HUES6 (cell line): ENCODE measurements around the gene DMRTB1.

Experiments
- H3K27ac ChIP-seq: 2 replicates; pipeline ENCODE4 v1.7.0; 2013; ENCODE audit warnings: low read depth, mild to moderate bottlenecking, low read length, inconsistent platforms
- H3K27me3 ChIP-seq: 2 replicates; pipeline ENCODE4 v1.6.1; 2013; ENCODE audit warnings: low read length; ENCODE audit not compliant: control insufficient read depth, insufficient read depth
- H3K36me3 ChIP-seq: 2 replicates; pipeline ENCODE4 v1.6.1; 2013; ENCODE audit warnings: low read length; ENCODE audit not compliant: control insufficient read depth, insufficient read depth
- H3K4me1 ChIP-seq: 2 replicates; pipeline ENCODE4 v1.6.1; 2013; ENCODE audit warnings: low read length; ENCODE audit not compliant: control insufficient read depth, insufficient read depth
- H3K4me3 ChIP-seq: 2 replicates; pipeline ENCODE4 v1.5.1; 2013; ENCODE audit warnings: low read depth, low read length
- H3K9ac ChIP-seq: one replicate; pipeline ENCODE4 v1.6.1; 2013; ENCODE audit warnings: mild to moderate bottlenecking, low read length
- H3K9me3 ChIP-seq: 2 replicates; pipeline ENCODE4 v1.6.1; 2013; ENCODE audit warnings: low read depth, low read length; ENCODE audit not compliant: control insufficient read depth, insufficient read depth

The DMRTB1 gene

DNA sequence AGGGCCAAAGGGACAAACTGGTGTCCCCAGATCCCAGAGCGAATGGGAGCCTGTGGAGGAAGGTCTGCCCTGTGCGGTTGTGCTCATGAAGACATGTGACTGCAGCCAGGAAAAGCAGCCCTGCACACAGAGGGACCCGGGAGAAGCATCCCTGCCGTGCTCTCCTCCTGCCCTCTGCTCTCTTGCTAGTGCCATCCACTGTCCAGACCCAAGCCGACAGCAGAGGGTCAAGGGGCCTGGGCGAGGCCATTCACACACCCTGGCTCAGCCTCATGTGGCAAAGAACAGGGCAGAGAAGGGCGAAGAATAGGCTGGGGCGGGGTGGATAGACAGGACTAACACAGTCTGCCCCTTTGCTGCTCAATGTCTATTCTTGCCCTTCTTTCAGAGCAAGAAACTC lies 17.4 kb downstream of the DMRTB1 start:
- Histone ChIP-seq H3K27me3 (peaks cover 4% of the 10 kb centered on the region; the same call in 1 of the 2 replicates), H3K4me3 (no peak overlapping the region), H3K9ac (no peak overlapping the region), H3K27ac (no peak overlapping the region), H3K36me3 (no peaks in the 10 kb centered on the region), H3K9me3 (no peaks in the 10 kb centered on the region; the same call in 1 of the 2 replicates), H3K4me1 (no peaks in the 10 kb centered on the region; the same call in 1 of the 2 replicates)

DNA sequence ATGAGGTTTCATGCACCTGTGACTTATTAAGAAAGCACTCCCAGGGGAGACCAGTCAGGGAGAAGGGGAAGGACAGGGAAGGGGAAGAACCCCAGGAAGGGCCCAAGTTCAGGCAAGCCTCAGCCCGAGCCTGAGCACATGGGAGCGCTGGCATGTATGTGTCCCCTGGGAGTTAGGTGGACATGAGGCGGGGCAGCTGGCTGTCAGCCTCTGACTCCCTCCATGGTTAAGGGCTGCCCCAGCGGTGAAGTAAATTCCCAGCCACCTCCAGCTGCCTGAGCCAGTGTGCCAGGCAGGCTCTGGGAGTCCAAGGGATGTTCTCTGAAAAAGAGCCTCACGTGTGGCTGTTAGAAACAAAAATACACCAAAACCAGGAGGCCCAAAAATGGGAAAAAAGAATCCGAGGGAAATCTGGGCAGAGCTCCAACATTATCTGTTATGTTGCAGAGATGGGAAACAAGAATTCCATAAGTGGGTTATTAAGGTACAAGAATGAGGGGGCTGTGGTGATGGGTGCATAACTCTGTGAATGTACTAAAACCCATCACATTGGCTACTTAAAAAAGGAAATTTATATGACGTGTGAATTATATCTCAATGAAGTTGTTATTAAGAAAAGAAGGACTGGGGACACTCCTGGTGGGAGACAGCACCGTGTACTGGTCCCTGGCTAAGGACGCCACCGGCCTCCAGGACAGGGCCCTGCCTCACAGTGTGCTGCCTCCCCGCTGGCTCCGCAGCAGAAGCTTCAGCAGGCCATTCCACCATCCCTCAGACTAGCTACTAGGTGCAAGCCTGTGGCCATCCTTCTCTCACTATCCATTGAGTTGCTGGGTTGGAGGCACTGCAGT lies 18.7 kb downstream of the DMRTB1 start:
- H3K27me3 ChIP-seq, result peaks cover 4% of the 10 kb centered on the region; the same call in 1 of the 2 replicates
- H3K36me3 ChIP-seq, result no peaks in the 10 kb centered on the region
- H3K4me3 ChIP-seq, result no peak overlapping the region
- H3K9ac ChIP-seq, result no peak overlapping the region
- no peaks in the 10 kb centered on the region; the same call in 1 of the 2 replicates for H3K4me1 ChIP-seq
- H3K27ac ChIP-seq, result no peak overlapping the region
- H3K9me3 ChIP-seq, result no peaks in the 10 kb centered on the region; the same call in 1 of the 2 replicates

DNA sequence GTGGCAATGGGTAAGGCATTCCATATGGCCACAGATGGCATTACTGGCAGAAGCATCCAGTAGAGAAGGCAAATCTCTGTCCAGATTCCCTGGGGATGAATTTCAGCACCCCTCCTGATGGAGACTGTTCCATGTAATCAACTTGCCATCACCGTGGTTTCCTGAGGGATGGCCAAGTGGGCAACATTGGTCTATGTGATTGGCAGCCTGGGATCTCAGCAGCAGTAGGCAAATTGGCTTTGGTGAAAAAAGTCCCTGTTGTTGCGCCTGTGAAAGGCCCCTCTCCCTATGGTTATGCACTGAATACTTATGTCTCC lies 19.3 kb downstream of the DMRTB1 start:
- H3K27ac ChIP-seq, result no peak overlapping the region
- H3K4me3 ChIP-seq, result no peak overlapping the region
- no peaks in the 10 kb centered on the region; the same call in 1 of the 2 replicates for H3K9me3 ChIP-seq
- H3K27me3 ChIP-seq, result peaks cover 4% of the 10 kb centered on the region; the same call in 1 of the 2 replicates
- no peaks in the 10 kb centered on the region; the same call in 1 of the 2 replicates for H3K4me1 ChIP-seq
- no peak overlapping the region for H3K9ac ChIP-seq
- H3K36me3 ChIP-seq, result no peaks in the 10 kb centered on the region

DNA sequence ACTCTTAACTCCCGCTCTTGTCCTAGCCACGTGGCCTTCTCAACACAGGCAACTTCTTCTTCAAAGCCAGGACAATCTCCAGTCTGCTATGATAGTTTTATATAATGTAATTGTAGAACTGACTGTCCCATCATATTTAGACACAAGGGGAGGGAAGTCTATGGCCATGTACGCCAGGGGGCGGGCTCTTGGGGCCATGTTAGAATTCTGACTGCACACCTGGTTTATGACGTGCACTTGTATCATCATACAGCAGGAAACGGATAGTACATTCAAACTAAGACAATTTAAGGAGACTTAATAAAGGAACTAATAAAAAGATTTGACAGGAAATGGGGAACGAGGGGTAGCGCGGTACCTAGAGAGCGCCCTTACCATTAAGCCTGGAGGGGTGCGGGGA lies 21.5 kb downstream of the DMRTB1 start:
- Histone ChIP-seq H3K27ac (no peak overlapping the region), H3K4me1 (peaks cover 1% of the 10 kb centered on the region), H3K9me3 (no peaks in the 10 kb centered on the region; the same call in 1 of the 2 replicates), H3K36me3 (no peaks in the 10 kb centered on the region), H3K9ac (no peak overlapping the region), H3K27me3 (peaks cover 4% of the 10 kb centered on the region; the same call in 1 of the 2 replicates), H3K4me3 (no peak overlapping the region)

DNA sequence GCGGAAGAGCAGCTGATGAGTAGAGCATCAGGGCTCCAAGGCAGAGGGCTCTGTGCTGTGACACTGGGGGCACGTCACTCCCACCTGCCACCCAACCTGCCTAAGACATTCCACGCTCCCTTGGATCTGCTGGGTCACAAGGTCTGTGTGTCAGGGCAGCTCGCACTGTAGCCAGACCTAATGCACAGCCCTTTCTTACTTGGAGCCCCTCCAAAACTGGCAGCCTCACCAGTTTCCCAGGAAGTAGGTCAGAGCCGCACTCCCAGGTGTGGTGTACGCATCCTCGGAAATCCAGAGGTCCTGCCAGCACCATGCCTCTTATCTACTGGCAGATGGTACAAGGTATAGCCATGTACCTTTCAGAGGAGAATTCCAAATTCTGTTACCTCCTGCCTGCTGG lies 22.3 kb downstream of the DMRTB1 start:
- H3K4me3 ChIP-seq, result no peak overlapping the region
- peaks cover 4% of the 10 kb centered on the region; the same call in 1 of the 2 replicates for H3K27me3 ChIP-seq

DNA sequence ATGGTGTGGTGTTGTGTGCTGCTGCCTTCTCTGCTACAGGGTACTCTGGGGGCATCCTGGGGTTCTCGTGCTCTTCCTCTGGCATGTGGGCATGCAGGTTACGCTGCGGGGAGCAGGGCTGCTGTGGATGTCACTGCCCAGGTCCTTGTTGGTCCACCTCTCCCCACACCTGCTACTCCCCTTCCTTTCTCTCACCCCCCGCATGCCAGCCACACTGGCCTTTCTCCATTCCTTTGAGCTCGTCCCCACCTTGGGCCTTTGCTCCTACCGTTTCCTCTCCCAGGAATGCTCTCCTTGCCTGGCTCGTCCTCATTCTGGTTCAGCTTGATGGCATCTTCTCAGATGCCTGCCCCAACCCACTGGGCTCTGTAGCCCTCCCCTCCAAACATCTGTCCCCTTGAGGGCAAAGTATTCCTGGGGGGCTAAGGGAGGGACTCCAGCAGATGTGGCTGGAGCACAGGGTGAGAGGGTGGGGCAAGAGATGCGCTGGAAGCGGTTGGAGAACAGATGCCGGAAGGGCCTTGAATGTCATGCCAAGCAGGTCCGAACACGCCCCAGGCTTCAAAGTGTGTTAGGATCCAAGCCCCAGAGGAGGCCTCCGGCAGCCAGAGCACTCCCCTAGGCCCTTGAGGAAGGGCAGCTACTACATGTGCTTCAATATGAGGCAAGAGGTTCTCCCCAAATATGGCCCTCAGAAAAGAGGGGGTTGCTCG lies 23.4 kb downstream of the DMRTB1 start:
- Histone ChIP-seq H3K4me3 (no peak overlapping the region), H3K4me1 (peaks cover 9% of the 10 kb centered on the region), H3K36me3 (no peaks in the 10 kb centered on the region), H3K27ac (no peak overlapping the region), H3K27me3 (no peaks in the 10 kb centered on the region), H3K9ac (no peak overlapping the region), H3K9me3 (no peaks in the 10 kb centered on the region; the same call in 1 of the 2 replicates)

More for the DNA sequence above, 22.3 kb downstream of the DMRTB1 start:
- H3K36me3 ChIP-seq, result no peaks in the 10 kb centered on the region
- no peak overlapping the region for H3K27ac ChIP-seq
- H3K9ac ChIP-seq, result no peak overlapping the region
- peaks cover 9% of the 10 kb centered on the region for H3K4me1 ChIP-seq
- no peaks in the 10 kb centered on the region; the same call in 1 of the 2 replicates for H3K9me3 ChIP-seq

DNA sequence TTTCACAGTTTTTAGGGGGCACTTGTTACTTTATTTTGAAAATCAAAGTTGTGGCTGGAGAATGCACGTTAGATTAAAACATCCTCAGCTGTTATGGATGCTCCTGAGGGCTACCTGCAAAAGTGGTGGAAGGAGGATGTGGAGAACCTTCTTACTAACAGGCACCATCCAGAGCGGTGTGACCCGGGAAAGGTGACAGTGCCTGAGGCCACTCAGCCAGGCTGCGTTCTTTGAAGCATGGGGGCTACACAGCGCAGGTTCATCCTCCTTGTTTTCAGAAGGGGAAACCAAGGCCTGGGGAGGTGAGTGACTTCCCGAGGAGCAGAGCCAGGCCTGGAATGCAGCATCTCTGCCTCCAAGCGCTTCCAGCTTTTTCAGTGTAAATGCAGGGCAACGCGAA lies 24.0 kb downstream of the DMRTB1 start:
- Histone ChIP-seq H3K4me1 (peaks cover 9% of the 10 kb centered on the region), H3K27ac (no peak overlapping the region)

DNA sequence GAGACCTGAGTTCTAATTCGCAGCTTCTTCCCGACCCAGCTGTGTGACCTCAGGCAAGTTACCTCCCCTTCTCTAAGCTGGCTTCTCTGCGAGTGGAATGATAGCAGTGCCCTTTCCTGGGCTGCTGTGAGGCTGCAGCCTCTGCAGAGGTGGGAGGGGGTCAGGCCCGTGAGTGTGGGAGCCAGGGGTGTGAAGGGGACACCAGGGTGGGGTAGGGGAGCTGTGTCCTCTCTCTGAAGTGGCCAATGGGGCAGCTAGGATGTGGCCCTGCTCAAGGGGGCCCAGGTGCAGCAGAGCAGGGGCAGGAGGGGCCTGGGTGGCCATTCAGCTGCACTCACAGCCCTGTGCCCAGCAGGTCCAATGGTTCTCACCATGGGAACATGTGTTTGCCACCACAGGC lies 24.5 kb downstream of the DMRTB1 start:
- no peaks in the 10 kb centered on the region for H3K36me3 ChIP-seq
- H3K9ac ChIP-seq, result no peak overlapping the region
- peaks cover 9% of the 10 kb centered on the region for H3K4me1 ChIP-seq
- no peaks in the 10 kb centered on the region for H3K27me3 ChIP-seq
- H3K9me3 ChIP-seq, result no peaks in the 10 kb centered on the region; the same call in 1 of the 2 replicates
- H3K27ac ChIP-seq, result no peak overlapping the region
- H3K4me3 ChIP-seq, result no peak overlapping the region

More for the DNA sequence above, 24.0 kb downstream of the DMRTB1 start:
- Histone ChIP-seq H3K4me3 (no peak overlapping the region), H3K9ac (no peak overlapping the region), H3K27me3 (no peaks in the 10 kb centered on the region), H3K9me3 (no peaks in the 10 kb centered on the region; the same call in 1 of the 2 replicates), H3K36me3 (no peaks in the 10 kb centered on the region)

DNA sequence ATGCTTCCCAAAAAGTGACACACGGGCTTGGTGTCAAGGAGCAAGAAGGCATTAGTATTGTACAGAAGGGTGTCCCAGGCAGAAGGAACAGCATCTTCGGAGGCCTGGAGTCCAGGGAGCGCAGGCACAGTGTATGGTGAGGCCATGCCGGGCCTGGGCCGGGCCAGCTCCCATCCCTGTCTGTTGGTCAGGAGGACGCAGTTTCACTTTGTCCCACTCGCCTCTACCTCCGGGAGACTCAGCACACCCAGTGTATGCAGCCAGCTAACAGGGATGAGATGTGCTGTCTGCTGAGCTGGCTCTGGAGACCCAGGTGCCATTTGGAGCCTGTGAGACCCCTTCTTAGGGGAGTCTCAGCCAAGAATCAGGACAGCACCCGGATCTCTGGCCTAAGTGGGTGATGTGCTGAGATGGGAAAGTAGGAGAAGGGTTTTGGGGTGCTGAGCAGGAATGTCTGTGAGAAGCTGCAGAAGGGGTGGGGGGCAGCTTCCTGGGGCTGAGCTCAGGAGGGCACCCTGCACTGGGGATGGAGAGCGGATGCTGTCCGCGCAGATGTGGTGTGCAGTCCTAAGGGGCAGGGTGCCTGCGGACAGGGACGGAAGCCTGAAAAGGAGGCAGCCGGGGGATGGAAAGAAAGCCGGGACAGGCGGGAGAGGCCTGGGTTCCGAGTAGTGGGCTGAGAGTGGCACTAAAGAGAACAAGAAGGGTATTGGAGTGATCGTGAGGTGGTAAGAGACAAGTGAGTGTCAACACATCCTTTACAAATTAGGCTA lies 25.7 kb downstream of the DMRTB1 start:
- Histone ChIP-seq H3K27me3 (no peaks in the 10 kb centered on the region), H3K9me3 (peaks cover under 1% of the 10 kb centered on the region; the same call in 1 of the 2 replicates), H3K9ac (no peak overlapping the region), H3K36me3 (no peaks in the 10 kb centered on the region), H3K4me1 (peaks cover 9% of the 10 kb centered on the region), H3K4me3 (no peak overlapping the region), H3K27ac (no peak overlapping the region)

DNA sequence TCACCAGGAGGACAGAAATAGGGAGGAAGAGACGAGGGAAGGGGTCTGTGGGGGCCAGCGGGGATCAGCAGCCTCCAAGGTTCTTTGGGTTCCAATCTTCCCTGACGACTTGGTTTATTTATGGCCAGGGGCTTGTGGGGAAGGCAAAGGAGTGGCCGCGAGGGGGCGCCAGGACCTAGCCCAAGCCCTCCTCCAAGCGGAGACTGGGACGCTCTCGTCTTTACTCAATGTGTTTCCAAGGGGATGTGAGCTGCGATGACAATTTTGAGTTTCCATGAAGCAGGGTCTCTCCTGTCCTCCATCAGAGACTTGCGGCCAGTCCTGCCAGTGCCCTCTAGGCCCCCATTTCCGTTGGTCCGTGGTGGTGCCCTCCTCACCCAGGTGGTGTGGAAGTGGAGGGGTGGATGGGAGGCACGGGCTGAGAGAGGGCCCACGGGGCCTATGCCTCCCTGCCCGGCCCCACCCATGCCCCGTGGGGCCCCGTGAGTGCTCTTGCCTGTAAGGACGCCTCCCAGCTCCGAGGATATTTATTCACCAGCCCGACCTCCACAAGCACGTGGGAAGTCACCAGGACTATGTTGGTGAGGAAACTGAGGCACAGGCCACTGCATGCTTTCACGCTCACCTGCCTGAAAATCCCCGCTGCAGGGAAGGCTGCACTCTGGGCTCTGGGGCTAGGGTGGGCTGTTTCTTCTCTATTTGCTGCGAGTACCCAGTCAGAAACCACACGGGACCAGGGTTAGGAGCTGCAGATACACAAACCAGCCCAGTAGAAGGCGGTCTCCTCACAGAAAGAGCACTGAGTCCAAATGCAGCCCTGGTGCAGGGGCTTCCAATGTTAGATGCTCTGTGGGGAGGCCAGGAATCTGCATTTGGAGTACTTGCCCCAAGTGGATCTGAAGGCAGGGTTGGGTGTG lies 26.5 kb downstream of the DMRTB1 start:
- H3K27ac ChIP-seq, result no peak overlapping the region
- no peaks in the 10 kb centered on the region for H3K36me3 ChIP-seq
- H3K9ac ChIP-seq, result no peak overlapping the region
- H3K4me1 ChIP-seq, result peaks cover 9% of the 10 kb centered on the region
- H3K27me3 ChIP-seq, result no peaks in the 10 kb centered on the region
- H3K9me3 ChIP-seq, result peaks cover 4% of the 10 kb centered on the region; the same call in 1 of the 2 replicates
- H3K4me3 ChIP-seq, result no peak overlapping the region; the same call in 1 of the 2 replicates
